Left lung (tissue), 10 donors: ENCODE data around the gene PSMB4. TPM values are rescaled to one million over a fixed set of nuclear protein-coding genes. Genes with fewer than 3 reads are reported as not detected.
A peak's percentile ranks its signal among the peaks of the same experiment; 100 is the strongest.

ENCODE experiments used
- ATAC-seq: fragments of 200-7000 bp; cut with Tn5 transposase; one replicate; pipeline ENCODE4 v1.9.1; 2020; ENCODE audit warnings: moderate library complexity
- DNase-seq, 4 donors: peaks; one replicate each; pipeline ENCODE4 v3.0.0-alpha.2; 2013 to 2020
- H3K27ac ChIP-seq, 2 donors: fragments of 200-600 bp; sonication (generic) in 1 of 2; one replicate each; pipeline versions ENCODE4 v1.5.0 to v1.8.0; 2020 to 2021
- H3K27me3 ChIP-seq, 2 donors: fragments of 200-600 bp; sonication (generic) in 1 of 2; one replicate each; pipeline versions ENCODE4 v1.5.0 to v1.8.0; 2020 to 2021
- H3K36me3 ChIP-seq, 2 donors: fragments of 200-600 bp; sonication (generic) in 1 of 2; one replicate each; pipeline versions ENCODE4 v1.5.0 to v1.8.0; 2020 to 2021
- H3K4me1 ChIP-seq, 2 donors: fragments of 200-600 bp; one replicate each; pipeline ENCODE4 v1.8.0; 2021
- H3K4me3 ChIP-seq, 2 donors: fragments of 200-600 bp; sonication (generic) in 1 of 2; one replicate each; pipeline versions ENCODE4 v1.5.0 to v1.8.0; 2020 to 2021; ENCODE audit warnings: mild to moderate bottlenecking in 1 of 2
- H3K9me3 ChIP-seq, 2 donors: fragments of 200-600 bp; sonication (generic) in 1 of 2; one replicate each; pipeline versions ENCODE4 v1.5.0 to v1.8.0; 2020 to 2021
- intact Hi-C, 2 donors: fragments of 100-400 bp; cut with DNase I; formaldehyde crosslinking; loops; one replicate each; pipeline versions ENCODE4 v1.11.2 to v1.14.2; 2022
- polyA plus RNA-seq, 6 donors: library from polyadenylated mRNA; unstranded; fragments of 120-200 nt; gene quantifications; one replicate each; pipeline ENCODE4 v1.2.1, GENCODE V29; 2013; ENCODE audit not compliant: insufficient read length in 6 of 6
- total RNA-seq, 2 donors: library from RNA; stranded (reverse); fragmentation: NEBNext Ultra II Directional; extraction: Animal tissue kit (Norgen Biotek cat#: 25700); gene quantifications; one replicate each; pipeline ENCODE4 v1.2.1, GENCODE V29; 2021
- TF ChIP-seq, protein P1 (sequence below), 2 donors: fragments of 200-600 bp; sonication (generic) in 1 of 2; IDR thresholded peaks; one replicate each; pipeline versions ENCODE4 v1.5.0 to v1.8.0; 2021; ENCODE audit warnings: antibody characterized with exemption in 2 of 2
- donor health status: DM: no; HTN: yes; CAD: no.
- donor health status: DM: no; HTN: no; CAD: no.

The PSMB4 gene
- total and polyA plus RNA-seq, 8 donors = 166 to 249 (median 219) TPM

DNA sequence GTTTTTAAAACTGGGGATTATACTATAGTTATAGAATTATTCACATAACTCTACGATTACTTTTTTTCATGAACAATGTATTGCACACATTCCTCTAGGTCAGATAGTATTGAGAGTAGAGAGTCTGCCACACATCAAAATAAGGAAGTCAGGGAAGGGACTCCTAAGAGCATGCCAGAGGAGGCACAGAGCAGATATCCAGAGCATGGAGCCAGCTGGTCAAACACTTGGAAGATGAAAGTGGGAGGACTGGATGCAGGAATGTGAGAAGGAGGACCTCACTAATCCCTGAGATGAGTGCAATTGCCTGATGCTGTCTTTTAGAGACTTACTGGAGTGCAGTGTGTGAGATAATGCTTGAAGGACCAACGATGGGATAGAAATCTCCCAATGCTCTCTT lies 42.7 kb upstream of the PSMB4 start:
- Histone ChIP-seq H3K4me3 (no peak overlapping the region), H3K9me3 (no peaks in the 10 kb centered on the region), H3K27me3 (no peaks in the 10 kb centered on the region), H3K36me3 (no peaks in the 10 kb centered on the region), H3K27ac (no peak overlapping the region), H3K4me1 (no peaks in the 10 kb centered on the region)
- intact Hi-C loops = no loop called here
- ATAC-seq (peak; percentile 18), DNase-seq (no peak)
- TF ChIP-seq, protein P1, sequence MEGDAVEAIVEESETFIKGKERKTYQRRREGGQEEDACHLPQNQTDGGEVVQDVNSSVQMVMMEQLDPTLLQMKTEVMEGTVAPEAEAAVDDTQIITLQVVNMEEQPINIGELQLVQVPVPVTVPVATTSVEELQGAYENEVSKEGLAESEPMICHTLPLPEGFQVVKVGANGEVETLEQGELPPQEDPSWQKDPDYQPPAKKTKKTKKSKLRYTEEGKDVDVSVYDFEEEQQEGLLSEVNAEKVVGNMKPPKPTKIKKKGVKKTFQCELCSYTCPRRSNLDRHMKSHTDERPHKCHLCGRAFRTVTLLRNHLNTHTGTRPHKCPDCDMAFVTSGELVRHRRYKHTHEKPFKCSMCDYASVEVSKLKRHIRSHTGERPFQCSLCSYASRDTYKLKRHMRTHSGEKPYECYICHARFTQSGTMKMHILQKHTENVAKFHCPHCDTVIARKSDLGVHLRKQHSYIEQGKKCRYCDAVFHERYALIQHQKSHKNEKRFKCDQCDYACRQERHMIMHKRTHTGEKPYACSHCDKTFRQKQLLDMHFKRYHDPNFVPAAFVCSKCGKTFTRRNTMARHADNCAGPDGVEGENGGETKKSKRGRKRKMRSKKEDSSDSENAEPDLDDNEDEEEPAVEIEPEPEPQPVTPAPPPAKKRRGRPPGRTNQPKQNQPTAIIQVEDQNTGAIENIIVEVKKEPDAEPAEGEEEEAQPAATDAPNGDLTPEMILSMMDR (IDR thresholded peaks at IDR 0.05) = no peak

DNA sequence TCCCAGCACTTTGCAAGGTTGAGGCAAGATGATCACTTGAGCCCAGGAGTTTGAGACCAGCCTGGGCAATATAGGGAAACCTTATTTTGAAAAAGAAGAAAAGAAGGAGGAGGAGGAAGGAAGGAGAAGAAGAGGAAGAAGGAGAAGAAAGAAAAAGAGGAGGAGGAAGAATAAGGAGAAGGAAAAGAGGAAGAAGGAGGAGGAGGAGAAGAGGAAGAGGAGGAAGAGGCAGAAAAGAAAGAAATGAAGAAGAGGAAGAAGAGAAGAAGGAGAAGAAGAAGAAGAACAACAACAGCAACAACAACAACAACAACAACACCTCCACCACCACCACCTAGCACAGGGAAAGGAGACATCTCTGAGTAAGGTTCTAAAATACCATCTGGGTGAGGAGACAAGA lies 37.5 kb upstream of the PSMB4 start:
- H3K4me3 ChIP-seq = no peak overlapping the region
- peaks cover 0 to 46% of the 10 kb centered on the region in 2 donors for H3K36me3 ChIP-seq
- no peak for DNase-seq
- no peaks in the 10 kb centered on the region for H3K4me1 ChIP-seq
- intact Hi-C loops = no loop called here
- H3K9me3 ChIP-seq = peaks cover 0 to 10% of the 10 kb centered on the region in 2 donors
- TF ChIP-seq, protein P1 (IDR thresholded peaks at IDR 0.05) = no peak
- ATAC-seq = no peak
- H3K27me3 ChIP-seq = no peaks in the 10 kb centered on the region
- no peak overlapping the region for H3K27ac ChIP-seq

DNA sequence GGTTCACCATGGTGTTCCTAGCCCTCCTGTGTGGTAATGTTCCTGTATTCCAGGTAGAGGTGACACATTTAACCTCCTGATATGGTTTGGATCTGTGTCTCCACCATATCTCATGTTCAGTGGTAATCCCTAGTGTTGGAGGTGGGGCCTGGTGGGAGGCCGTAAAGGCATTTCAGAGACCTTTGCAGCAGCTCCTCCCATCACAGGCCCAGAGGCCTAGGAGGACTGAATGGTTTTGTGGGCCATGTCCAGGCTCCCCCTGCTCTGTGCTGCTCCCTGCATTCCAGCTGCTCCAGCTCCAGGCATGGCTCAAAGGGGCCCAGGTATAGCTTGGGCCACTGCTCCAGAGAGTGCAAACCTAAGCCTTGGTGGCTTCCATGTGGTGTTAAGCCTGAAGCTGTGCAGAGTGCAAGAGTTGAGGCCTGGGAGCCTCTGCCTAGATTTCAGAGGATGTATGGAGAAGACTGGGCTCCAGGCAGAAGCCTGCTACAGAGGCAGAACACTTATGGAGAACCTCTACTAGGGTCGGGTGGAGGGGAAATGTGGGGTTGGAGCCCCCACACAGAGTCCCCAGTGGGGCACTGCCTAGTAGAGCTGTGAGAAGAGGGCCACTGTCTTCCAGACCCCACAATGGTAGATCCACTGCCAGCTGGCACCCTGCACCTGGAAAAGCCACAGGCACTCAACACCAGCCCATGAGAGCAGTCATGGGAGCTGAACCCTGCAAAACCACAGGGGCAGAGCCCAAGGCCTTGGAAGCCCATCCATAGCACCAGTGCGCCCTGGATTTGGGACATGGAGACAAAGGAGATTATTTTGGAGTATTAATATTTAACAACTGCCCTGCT lies 36.8 kb upstream of the PSMB4 start:
- Histone ChIP-seq H3K4me3 (no peak overlapping the region), H3K4me1 (no peaks in the 10 kb centered on the region), H3K36me3 (peaks cover 0 to 48% of the 10 kb centered on the region in 2 donors), H3K27ac (no peak overlapping the region), H3K9me3 (peaks cover 0 to 10% of the 10 kb centered on the region in 2 donors), H3K27me3 (no peaks in the 10 kb centered on the region)
- TF ChIP-seq, protein P1 (IDR thresholded peaks at IDR 0.05) = no peak
- intact Hi-C loops = no loop called here
- ATAC-seq (no peak), DNase-seq (no peak)

DNA sequence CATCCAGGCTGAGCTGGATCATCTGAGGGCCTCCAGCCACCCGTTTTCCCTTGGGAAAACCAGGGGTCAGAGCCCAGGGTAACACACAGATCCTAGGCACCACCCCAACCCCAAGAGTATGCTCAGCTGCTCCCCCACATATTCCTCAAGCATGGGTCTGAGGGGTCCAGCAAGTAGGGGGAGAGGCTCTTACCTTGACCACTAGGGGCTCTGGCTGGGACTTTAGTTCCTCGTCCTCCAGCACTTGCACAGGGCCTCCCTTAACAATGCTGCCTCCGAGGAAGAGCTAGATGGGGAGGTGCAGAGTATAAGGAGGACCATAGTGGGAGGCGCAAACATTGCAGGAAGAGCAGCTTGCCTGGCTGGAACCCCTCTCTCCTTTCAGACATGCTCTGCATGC lies 34.4 kb upstream of the PSMB4 start:
- Histone ChIP-seq H3K36me3 (peaks cover 0 to 48% of the 10 kb centered on the region in 2 donors), H3K27me3 (no peaks in the 10 kb centered on the region), H3K27ac (no peak overlapping the region), H3K9me3 (peaks cover 0 to 10% of the 10 kb centered on the region in 2 donors), H3K4me1 (peaks cover 14% of the 10 kb centered on the region in 2 donors), H3K4me3 (no peak overlapping the region)
- DNase-seq = no peak
- no peak for ATAC-seq
- TF ChIP-seq, protein P1 (IDR thresholded peaks at IDR 0.05) = no peak
- intact Hi-C loops = no loop called here

DNA sequence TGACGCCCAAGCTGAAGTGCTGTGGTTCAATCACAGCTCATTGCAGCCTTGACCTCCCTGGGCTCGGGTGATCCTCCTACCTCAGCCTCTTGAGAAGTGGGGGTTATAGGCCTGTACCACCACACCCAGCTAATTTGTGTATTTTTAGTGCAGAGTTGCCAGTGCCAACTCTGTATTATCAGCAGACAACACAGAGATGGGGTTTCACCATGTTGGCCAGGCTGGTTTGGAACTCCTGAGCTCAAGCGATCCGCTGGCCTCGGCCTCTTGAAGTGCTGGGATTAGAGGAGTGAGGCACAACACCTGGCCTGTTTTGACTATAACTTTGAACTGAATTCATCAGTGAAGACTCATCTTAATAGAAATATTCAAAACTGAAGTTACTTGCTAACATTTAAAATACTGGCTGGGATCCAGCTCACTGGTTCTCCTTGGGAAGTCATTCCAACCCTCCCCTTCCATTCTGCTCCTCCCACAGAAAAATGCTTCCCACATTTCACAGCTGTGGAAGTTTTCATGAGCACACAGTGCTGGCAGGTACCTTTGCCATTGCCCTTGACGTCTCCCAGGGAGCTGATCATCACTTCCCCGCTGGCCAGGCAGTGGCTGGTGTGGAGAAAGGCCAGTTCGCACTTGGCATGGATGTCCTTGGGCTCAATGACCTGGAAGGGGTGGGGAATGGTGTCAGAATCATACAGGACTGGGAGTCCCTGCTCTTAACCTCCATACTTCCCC lies 31.5 kb upstream of the PSMB4 start:
- peaks cover 0 to 3% of the 10 kb centered on the region in 2 donors for H3K9me3 ChIP-seq
- TF ChIP-seq, protein P1 (IDR thresholded peaks at IDR 0.05) = no peak
- DNase-seq (no peak), ATAC-seq (no peak)
- H3K4me3 ChIP-seq = no peak overlapping the region
- peaks cover 0 to 41% of the 10 kb centered on the region in 2 donors for H3K36me3 ChIP-seq
- intact Hi-C loops = no loop called here
- H3K4me1 ChIP-seq = peaks cover 22 to 38% of the 10 kb centered on the region in 2 donors
- H3K27me3 ChIP-seq = no peaks in the 10 kb centered on the region
- no peak overlapping the region for H3K27ac ChIP-seq
